ENCODE measurements around the gene LSM14A. TPM values are rescaled to one million over a fixed set of nuclear protein-coding genes. Genes with fewer than 3 reads are reported as not detected.

The LSM14A gene
- total and polyA plus RNA-seq, 2 of the 13 experiments (the other 11 are each of a cell fraction or from before 2014, with no cell fraction given), result 77.0 to 83.6 TPM

GRCh38 chr19:34171877-34172660, at the start of gene LSM14A (continued):
- TF ChIP-seq ZNF281 (CRISPR knock-in tag; IDR thresholded peaks at IDR 0.05; ENCODE audit: borderline replicate concordance) (peak; percentile 73; the same call in 1 of the 2 replicates), ATF7-NPFF (CRISPR knock-in tag; IDR thresholded peaks at IDR 0.05; ENCODE audit: low read depth) (peak; percentile 20; the same call in 1 of the 2 replicates), CENPBD1 (CRISPR knock-in tag; IDR thresholded peaks at IDR 0.05; ENCODE audit: borderline replicate concordance, low read depth) (no peak), HNRNPL (IDR thresholded peaks at IDR 0.05; ENCODE audit: low read depth, low read length) (no peak), ZNF746 (CRISPR knock-in tag; IDR thresholded peaks at IDR 0.05) (peak; percentile 60; the same call in 1 of the 2 replicates), AKNA (CRISPR knock-in tag; IDR thresholded peaks at IDR 0.05; ENCODE audit: borderline replicate concordance) (no peak), PAX8 (CRISPR knock-in tag; IDR thresholded peaks at IDR 0.05; ENCODE audit: borderline replicate concordance) (no peak), ARID2 (CRISPR knock-in tag; IDR thresholded peaks at IDR 0.05; ENCODE audit: borderline replicate concordance) (0 out of 2 replicates have a peak, but pooled peaks have one; percentile 20), ZNF326 (CRISPR knock-in tag; IDR thresholded peaks at IDR 0.05; ENCODE audit: borderline replicate concordance) (no peak), TSC22D2 (CRISPR knock-in tag; IDR thresholded peaks at IDR 0.05; ENCODE audit: borderline replicate concordance) (no peak), ZBTB39 (CRISPR knock-in tag; IDR thresholded peaks at IDR 0.05) (no peak), DZIP1 (CRISPR knock-in tag; IDR thresholded peaks at IDR 0.05) (peak; percentile 25; the same call in 1 of the 2 replicates), RNF2 (conservative IDR thresholded peaks at IDR 0.05; ENCODE audit: low read depth) (peak; percentile 72)
